ENCODE data around the gene LRRC3.

DNA sequence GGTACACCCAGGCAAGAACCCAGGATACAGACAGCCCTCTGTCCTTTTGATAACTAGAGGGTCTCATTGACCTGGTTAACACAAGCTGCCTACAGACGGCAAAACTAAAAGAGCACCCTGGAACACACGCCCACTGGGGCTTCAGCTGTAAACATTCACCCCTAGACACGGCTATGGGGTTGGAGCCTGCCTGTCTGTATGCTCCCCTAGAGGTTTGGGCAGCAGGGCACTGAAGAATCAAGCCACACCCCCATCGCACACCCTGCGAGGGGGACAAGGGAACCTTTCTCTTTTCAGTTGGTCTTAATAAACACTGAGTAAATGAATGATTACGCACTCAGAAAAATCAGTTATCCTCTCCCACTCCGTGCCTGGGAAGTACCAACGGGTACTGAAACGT is 35.5 kb downstream of the LRRC3 start:
- TF ChIP-seq EZH2 (IDR thresholded peaks at IDR 0.05; ENCODE audit: low read length), result no peak
- TF ChIP-seq, protein P1, sequence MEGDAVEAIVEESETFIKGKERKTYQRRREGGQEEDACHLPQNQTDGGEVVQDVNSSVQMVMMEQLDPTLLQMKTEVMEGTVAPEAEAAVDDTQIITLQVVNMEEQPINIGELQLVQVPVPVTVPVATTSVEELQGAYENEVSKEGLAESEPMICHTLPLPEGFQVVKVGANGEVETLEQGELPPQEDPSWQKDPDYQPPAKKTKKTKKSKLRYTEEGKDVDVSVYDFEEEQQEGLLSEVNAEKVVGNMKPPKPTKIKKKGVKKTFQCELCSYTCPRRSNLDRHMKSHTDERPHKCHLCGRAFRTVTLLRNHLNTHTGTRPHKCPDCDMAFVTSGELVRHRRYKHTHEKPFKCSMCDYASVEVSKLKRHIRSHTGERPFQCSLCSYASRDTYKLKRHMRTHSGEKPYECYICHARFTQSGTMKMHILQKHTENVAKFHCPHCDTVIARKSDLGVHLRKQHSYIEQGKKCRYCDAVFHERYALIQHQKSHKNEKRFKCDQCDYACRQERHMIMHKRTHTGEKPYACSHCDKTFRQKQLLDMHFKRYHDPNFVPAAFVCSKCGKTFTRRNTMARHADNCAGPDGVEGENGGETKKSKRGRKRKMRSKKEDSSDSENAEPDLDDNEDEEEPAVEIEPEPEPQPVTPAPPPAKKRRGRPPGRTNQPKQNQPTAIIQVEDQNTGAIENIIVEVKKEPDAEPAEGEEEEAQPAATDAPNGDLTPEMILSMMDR (optimal IDR thresholded peaks at IDR 0.05 in 1 of 3, IDR thresholded peaks at IDR 0.05 in 1 of 3, conservative IDR thresholded peaks at IDR 0.05 in 1 of 3; ENCODE audit: extremely low read depth in 1 of 3, insufficient read depth in 2 of 3, low read length in 3 of 3), result no peak
